DND-41 (cell line): ENCODE results near the gene ZNF133.

Experiments
- CTCF ChIP-seq: IDR thresholded peaks from 2 replicates; pipeline ENCODE4 v1.5.1; 2012; ENCODE audit warnings: borderline replicate concordance, low read length, moderate library complexity, mild to moderate bottlenecking; ENCODE audit not compliant: poor library complexity, severe bottlenecking; ENCODE audit errors: extremely low read depth
- EZH2 ChIP-seq: IDR thresholded peaks from 3 replicates; pipeline ENCODE4 v1.6.1; 2012; ENCODE audit warnings: borderline replicate concordance, low read depth, mild to moderate bottlenecking, moderate library complexity, low read length, inconsistent platforms; ENCODE audit not compliant: severe bottlenecking

DNA sequence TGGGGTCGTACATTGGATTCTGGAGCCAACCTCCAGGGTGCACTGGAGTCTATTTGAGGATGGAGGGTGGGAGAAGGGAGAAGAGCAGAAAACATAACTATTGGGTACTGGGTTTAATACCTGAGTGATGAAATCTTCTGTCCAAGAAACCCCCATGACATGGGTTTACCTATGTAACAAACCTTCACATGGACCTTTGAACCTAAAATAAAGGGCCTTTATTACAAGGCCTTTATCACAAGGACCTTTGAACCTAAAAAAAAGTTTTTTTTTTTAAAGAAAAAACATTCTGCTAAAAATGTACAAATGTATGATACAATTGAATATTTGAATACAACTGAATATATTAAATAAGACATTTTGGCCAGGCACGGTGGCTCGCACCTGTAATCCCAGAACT is 38.1 kb upstream of the ZNF133 start:
- TF ChIP-seq CTCF: no peak
- no peak for TF ChIP-seq EZH2
